GM18517 (cell line): ENCODE results near the gene SLC15A3.

Source experiments
- ATAC-seq: cut with Tn5 transposase; IDR thresholded peaks from one replicate; pipeline ENCODE4 v1.9.1; 2021; ENCODE audit warnings: mild to moderate bottlenecking, moderate library complexity; ENCODE audit not compliant: unreplicated experiment

Gene SLC15A3

GRCh38 chr11:60930394-60930793 lies 21.6 kb downstream of the SLC15A3 start:
- no peak for ATAC-seq

GRCh38 chr11:60929764-60930163 lies 22.2 kb downstream of the SLC15A3 start:
- ATAC-seq, result no peak

- no peak for ATAC-seq
Observed at GRCh38 chr11:60928563-60929001, 23.4 kb downstream of the SLC15A3 start.

GRCh38 chr11:60927600-60927999 lies 24.4 kb downstream of the SLC15A3 start:
- no peak for ATAC-seq

- no peak for ATAC-seq
Observed at GRCh38 chr11:60927061-60927592, 24.8 kb downstream of the SLC15A3 start.

GRCh38 chr11:60926500-60926899 lies 25.5 kb downstream of the SLC15A3 start:
- ATAC-seq, result no peak

GRCh38 chr11:60925868-60926267 lies 26.1 kb downstream of the SLC15A3 start:
- no peak for ATAC-seq

GRCh38 chr11:60924906-60925853 lies 26.8 kb downstream of the SLC15A3 start:
- no peak for ATAC-seq

GRCh38 chr11:60924110-60924905 lies 27.7 kb downstream of the SLC15A3 start, which contains the start of gene TMEM132A:
TSS of gene TMEM132A (plus strand) at chr11:60924460. CDS start at chr11:60924634, 174 bp downstream.
- ATAC-seq, result no peak

- ATAC-seq, result no peak
Observed at GRCh38 chr11:60923800-60924109, 28.2 kb downstream of the SLC15A3 start.

- no peak for ATAC-seq
Observed at GRCh38 chr11:60923326-60923725, 28.6 kb downstream of the SLC15A3 start.

GRCh38 chr11:60922906-60923305 lies 29.1 kb downstream of the SLC15A3 start:
- ATAC-seq, result no peak

- ATAC-seq, result no peak
Observed at GRCh38 chr11:60921777-60922335, 30.1 kb downstream of the SLC15A3 start.

- ATAC-seq, result no peak
Observed at GRCh38 chr11:60921259-60921658, 30.7 kb downstream of the SLC15A3 start.

GRCh38 chr11:60919956-60920355 lies 32.0 kb downstream of the SLC15A3 start:
- ATAC-seq, result no peak

GRCh38 chr11:60919320-60919719 lies 32.7 kb downstream of the SLC15A3 start:
- no peak for ATAC-seq

- no peak for ATAC-seq
Observed at GRCh38 chr11:60918939-60919265, 33.1 kb downstream of the SLC15A3 start.

- no peak for ATAC-seq
Observed at GRCh38 chr11:60918251-60918938, 33.6 kb downstream of the SLC15A3 start.

GRCh38 chr11:60917267-60917666 lies 34.7 kb downstream of the SLC15A3 start:
- no peak for ATAC-seq

- no peak for ATAC-seq
Observed at GRCh38 chr11:60916669-60917206, 35.2 kb downstream of the SLC15A3 start.
